TTC549 (cell line): ENCODE measurements around the gene GPATCH2L.

ENCODE experiments used
- FAIRE-seq: peaks from 2 replicates; lab custom pipeline; 2012; peaks lifted over from hg19 to GRCh38; lab: Jason Lieb, UNC

GPATCH2L gene

DNA sequence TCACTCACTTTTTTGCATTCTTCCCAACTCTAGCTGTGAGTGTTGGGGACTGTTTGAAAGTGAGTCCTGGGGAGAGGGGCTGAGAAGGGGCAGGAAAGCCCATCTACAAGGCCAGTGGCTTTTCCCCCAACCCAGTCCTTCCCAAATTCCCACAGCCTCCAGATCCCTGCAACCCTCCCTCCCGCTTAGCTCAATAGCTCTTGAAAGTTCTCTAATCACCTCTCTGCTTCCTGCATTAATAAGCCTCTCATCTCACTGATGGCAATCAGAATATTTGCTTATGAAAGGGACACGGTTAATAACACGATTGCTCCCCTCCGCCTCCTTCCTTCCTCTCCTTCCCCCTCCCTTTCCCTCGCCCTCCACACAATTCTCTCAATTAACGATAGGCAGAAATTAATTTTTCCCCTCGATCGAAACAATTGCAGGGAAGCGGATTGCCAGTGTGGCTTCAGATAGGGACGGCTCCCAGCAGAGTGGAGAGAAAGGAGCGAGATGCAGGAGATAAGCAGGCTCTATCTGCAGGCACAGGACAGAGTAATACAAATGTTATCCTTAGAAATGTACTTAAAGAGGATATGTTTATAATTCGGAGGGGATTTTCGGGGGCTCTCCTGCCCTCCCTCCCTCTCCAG, 15.1 kb upstream of the GPATCH2L start:
- FAIRE-seq = no peak

DNA sequence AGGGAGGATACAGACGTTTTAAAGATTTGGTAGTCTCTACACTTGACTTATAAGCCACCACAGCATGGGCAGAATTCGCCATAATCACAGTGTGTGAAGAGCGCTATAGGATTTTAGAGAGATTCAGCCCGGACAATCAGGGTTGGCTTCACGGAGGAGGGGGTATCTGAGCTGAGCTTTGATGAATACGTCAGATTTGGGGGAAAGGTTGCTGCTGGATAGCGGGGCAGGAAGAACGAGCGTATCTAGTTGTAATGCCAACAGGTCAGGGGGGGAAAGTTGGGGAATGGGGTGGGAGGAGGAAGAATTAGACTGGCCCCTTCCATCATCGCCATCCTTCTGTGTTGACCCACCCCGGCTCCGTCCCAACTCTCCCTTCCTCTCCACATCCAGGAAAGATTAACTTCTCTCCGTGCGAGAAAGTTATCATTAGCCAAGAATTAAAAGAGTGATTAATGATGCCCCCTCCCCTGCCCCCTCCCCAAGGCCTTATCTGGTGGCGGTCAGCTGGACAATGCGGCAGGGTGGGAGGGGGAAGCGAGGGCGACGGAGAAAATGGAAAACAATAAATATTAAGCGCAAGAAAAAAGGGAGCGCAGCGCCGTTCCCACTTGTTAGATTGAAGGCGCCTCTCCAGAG, 13.5 kb upstream of the GPATCH2L start:
- no peak for FAIRE-seq

DNA sequence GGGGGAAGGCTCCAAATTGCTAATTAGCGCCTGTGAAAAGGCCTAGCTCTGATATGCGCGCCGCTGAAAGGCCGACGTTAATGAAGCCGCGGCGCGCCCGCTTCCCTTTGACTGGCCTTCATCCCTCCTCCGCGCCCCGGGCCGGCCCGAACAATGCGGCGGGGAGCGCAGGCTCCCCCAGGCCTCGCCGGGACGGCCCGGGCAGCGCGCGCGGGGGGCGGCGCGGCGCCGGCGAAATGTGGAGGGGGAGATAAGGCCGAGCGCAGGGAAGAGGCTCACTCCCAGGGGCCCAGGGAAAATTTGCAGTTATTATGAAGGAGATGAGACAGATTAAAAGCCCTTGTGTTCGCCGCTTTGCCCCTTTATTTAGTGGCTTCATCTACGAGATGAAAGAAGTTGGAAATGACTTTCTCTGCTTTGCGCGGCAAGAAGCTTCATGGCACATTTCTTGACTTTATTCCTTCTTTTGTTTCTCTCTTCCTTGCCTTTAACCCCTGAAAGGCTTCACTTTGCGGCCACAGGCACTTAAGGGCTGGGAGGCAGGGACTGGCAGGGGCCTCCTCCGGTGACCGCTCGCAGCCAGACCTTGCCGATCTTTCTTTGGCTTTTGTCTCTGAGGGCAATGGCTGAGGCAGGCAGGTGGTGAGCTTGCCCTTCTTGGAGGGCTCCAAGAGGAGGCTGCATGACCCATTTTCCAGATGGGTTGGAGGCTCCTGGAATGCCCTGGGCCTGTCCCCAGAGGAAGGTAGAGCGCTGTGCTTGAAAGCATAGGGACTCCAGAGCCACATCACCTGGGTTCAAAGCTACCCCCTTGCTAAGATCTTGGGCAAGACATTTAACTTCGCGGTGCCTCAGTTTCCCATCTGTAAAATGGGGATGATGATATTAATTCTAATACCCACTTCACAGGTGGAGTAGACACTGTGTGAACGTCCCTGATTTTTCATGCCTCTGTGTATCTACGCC, 12.7 kb upstream of the GPATCH2L start:
- no peak for FAIRE-seq

DNA sequence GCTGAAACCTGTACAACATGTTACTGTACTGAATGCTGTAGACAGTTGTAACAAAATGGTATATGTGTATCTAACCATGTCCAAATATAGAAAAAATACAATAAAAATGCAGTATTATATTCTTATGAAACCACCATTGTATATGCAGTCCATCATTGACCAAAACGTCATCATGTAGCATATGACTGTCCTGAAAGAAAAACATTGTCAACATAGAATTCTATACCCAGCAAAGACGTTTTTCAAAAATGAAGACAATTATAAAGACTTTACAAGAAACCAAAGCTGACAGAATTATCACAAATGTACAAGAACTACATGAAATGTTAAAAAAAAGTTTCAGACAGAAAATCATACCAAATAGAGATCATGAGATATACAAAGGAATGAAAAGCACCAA, 8.1 kb upstream of the GPATCH2L start:
- no peak for FAIRE-seq

DNA sequence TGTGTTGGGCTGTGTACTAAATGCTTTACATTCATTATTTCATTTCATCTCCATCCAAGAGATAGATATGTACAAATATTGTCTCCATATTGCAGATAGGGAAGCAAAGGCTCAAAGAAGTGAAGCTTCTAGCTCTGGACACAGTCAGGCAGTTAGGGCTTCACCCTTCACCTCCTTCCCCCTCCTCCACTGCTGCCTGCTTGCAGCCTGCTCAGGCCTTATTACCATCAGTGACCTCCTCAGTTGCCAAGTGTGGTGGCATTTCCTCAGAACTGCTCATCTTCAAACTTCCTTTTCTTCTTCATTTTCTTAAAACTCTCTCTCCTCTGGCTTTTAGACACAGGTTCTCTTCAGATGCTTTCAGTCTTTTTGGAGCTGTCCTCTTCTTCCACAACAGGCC, 4.7 kb upstream of the GPATCH2L start:
- FAIRE-seq = no peak

DNA sequence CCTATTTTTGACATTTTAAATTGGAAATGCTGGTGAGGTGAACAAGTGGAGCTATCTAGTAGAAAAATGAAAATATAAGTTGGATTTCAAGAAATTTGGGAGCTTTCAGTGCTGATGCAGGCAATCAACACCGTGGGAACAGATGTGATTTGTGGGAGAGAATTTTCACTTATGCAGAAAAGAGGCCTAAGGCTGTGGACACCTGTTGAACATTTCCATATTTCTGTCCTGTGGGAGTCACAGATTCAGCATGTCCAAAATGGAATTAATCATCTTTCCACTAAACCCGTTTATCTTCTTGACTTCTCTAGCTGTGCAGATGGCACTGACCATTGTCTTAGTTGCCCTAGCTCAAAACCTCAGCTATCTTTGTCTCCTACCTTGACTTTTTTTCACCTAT, 2.5 kb upstream of the GPATCH2L start:
- FAIRE-seq = no peak

DNA sequence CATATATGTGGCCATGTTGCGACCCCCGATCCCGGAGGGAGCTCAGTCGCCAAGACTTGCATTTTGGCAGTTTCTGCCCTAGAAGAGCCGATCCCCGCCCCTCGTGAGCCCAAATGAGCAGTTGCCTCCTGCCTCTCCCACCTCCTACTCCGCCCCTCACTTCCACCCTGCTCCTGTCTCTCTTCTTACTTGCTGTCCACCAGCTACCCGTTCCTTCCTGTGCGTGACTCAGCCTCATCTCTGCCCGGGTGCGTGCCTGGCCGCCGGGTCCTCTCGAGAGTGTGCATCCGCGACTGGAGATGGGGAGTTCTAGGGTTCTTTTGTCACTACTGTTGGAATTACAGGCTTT, 585 bp downstream of the GPATCH2L start:
- FAIRE-seq = no peak

DNA sequence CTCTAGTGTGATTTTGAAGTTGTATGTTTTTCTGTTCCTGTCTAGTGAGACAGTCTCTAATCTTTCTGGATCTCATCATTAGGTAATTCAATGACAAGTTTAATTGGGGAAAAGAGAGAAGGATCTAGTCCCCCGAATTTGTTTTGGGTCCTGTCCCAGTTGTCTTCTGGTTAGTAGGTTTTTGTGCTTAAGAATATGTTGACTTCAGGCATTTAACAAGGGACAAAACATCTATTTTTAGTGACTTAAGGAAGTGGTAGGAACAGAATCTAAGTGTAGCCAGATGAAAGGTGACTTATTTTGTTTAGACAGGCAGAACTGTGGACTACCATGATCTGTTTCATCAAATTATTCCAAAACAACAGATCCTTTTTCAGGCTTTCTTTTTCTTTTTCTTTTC, 2.2 kb downstream of the GPATCH2L start:
- no peak for FAIRE-seq

DNA sequence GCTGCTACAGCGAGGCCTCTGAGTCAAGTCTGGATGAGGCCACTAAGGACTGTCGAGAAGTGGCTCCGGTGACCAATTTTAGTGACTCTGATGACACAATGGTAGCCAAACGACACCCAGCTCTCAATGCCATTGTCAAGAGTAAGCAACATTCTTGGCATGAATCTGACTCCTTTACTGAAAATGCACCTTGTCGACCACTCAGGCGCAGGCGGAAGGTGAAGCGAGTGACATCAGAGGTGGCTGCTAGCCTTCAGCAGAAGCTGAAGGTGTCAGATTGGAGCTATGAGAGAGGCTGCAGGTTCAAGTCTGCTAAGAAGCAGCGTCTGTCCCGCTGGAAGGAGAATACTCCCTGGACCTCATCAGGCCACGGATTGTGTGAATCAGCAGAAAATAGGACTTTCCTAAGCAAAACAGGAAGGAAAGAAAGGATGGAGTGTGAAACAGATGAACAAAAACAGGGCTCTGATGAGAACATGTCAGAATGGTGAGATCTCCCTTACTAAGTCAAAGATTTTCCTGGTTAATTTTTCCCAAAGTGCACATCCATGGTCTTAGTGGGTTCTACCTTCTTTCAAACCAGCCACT, 2.9 kb downstream of the GPATCH2L start:
- FAIRE-seq = no peak

DNA sequence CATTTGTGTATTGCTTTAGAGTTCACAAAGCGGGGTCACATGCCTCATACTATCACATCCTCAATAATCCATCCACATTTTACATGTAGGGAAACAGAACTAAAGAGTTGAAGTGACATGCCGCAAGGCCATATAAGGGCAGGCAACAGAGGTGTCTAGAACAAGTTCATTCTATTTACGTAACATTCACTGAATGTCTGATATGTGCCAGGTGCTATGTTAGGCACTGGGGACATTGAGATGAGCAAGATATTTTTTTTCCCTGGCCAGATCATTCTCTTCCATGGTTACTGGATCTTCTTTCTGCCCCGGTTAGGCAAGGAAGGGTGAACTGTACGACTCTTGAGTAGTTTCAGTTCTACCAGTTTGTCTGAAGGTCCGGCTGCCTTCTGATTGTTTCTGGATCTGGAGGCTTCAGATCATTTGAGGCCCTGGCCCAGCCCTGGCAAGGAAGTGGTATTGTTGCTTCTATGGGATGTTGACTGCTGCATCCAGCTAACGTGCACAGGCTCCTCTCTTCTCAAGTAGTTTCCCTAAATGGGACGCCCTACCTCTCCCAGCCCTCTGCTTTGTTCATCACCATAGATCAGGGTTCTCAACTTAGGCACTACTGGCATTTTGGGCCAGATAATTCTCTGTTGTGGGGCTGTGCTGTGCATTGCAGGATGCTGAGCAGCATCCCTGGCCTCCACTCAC, 12.1 kb downstream of the GPATCH2L start:
- no peak for FAIRE-seq

DNA sequence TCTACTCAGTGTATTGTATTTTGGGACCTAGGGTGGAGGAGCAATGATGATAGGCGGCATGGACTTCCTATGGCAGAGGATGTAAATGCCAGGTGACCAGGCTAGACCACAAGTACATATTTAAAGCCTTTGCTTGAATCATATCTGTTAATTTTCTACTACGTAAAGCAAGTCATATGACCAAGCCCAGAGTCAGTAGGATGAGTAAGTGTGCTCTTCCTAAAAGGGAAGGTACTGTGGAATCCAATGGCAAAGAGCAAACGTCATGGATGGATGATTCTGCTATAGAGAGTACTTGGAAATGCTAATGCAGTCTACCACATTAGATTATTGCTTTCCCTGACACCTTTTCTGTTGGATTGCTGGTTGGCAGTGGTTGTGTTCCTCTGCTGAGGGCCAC, 16.8 kb downstream of the GPATCH2L start:
- FAIRE-seq = no peak

DNA sequence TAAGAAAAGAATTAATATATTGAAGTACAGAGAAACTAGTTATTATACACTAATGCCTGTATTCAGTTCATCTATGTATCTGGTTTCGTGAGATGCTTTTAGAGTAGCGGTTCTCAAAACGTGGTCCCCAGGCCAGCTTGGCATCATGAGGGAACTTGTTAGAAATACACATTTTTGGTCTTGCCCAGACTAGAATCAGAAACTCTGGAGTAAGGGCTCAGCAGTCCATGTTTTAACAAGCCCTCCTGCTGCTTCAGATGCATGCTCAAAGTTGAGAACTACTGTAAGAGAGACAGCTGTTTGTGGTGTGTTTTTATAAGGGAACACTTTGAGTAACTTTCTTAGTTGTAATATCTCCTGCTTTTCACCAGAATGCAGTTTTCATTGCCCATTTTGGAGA, 18.1 kb downstream of the GPATCH2L start:
- FAIRE-seq = no peak

DNA sequence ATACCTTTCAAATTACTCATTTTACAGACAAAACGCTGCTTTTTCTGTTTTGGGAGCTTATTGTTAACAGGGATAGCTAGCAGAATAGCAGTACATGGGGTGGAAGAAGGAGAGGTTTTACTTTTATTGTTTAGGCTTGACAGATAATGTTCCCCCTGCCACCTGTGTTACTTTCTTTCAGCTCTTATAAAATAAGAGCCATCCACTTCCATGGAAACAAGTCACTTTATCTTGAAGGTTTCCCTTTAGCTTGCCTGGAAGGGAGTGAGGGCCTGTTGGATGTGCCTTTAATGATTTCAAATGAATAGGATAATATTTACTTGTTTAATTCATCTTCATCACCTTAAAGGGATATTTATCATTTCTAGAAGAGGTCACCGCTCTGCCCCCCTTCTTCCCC, 23.3 kb downstream of the GPATCH2L start:
- no peak for FAIRE-seq

DNA sequence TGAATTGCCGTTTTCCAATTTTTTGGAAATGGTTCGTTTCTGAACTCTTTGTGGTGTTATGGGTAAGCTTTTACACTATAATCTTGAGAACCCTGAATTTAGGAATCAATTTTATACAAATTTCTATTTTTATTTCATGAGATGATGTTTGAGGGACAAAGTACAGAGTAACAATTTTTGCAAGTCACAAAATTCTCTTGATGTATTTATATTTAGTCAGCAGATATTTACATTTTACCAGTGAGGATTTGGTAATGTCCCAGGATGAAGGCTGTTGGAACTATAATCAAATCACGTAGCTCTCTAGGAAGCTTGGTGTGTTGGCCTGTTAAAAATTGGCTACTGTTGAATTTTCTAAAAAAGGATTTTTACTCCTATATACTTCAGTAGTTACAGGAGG, 24.2 kb downstream of the GPATCH2L start:
- no peak for FAIRE-seq

DNA sequence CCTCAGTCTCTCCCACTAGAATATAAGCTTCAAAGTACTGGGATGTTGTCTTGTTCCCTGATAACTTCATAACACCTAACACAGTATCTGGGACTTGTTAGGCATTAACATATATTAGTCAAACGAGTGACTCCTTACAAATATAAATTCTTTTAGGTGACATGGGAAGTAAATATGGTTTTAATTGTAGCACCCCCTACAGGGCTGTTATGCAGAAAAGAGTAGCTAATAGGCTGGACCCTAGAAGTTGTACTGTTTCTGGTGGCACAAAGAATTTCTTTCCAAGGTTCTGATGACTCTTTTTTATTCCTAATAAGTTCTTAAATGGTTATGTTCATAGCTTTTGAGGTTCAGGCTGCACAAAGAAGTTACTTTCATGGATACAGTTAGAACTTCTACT, 29.8 kb downstream of the GPATCH2L start:
- no peak for FAIRE-seq

DNA sequence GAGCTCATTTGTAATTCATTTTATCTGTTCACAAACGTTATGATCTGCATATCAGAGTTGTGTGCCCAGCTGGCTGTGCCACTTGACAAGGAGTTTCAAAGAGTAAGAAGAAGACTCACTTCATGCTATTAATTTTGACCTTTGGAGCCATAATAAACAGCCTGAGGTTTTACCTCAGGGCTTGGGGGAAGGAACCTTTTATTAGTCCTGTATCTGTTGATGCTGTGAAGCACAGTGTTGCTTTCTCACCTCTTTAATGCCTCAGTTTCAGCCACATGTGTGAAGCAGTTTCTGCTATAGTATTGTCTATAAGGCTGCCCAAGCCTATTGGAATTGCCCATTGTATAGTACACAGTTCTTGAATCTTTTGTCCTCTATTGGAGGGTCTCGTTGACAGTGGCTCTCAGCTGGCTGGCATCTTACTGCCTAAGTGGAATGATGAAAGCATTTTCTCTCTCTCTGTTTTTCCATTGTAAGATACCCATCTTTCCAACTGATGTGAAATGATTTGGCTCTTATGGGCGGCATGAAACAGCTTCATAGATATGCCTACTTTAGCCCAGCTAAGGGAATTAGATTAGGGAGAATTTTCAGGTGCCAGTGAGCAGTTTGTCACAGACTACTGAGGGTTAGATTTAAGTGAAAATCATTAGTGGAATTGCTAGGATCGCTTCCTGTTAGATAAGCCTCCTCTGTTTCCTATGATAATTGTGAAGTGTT, 34.7 kb downstream of the GPATCH2L start:
- FAIRE-seq = no peak

DNA sequence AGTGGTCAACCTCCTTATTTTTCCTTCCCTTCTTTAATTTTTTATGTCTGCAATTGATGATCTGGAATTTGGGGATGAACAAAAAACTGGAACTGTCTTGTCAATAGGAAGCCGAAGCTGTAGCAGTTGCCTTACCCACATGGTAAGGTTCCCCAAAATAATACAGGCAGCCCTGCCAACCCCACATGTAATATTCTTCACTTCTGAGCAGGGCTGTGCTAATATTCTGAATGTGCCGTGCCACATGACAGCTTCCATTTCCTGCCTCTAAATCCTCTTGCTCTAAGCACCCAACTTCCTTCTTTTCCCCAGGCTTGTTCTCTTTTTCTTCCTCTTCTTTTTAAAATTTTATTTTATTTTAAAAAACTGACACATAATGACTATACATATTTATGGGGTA, 39.6 kb downstream of the GPATCH2L start:
- FAIRE-seq = no peak

DNA sequence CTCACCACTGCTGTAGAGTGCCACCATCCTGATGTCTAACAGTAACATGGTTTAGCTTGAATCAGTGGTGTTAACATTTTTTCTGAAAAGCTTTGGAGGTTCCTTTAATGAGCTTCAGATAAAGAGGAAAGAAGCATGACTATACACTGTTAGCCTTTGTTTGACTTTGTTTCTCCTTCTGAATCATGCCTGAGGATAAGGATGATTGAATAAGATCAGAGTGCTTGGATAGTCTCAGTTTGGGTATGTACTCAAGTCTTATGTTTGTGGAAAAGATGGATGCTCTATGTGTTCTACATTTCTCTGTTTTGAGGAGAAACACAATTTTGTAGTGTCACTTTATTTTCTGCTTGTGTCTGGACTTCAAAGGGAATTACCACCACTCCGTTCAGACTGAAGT, 42.0 kb downstream of the GPATCH2L start:
- no peak for FAIRE-seq

DNA sequence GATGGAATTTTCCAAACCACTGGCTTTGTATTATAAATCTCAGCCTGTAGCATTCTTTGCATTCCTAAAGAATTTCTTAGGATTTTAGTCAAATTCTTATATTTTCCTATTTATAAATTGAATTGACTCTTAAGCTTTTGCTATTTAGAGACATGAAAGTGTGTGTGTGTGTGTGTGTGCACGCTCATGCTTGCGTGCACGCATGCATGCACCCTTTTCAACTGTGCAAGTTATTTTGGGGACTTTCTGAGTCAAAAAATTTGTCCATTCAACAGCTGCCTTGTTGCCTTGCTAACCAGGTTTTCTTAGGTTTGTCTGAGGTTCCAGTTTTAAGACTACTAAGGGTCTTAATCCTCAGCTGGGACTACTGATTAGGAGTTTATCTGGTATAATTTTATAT, 42.6 kb downstream of the GPATCH2L start:
- FAIRE-seq = no peak

DNA sequence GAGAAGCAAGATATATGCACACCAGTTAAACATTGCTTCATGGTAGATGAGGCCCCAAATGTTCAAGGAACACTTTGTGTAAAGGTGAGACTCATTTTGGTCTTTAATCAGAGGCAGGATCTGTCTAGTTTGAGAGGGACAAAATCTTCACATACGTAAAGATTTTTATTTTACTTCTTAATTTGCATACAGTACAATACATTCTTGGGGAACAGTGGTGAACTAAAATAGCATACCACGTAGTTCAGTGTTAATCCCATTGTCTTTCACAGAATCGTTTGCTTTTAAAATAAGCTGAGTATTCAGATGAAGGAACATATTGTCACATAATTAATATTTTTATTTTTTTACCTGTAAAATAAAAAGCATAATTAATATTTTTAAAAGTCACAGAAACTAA, 43.3 kb downstream of the GPATCH2L start:
- no peak for FAIRE-seq

DNA sequence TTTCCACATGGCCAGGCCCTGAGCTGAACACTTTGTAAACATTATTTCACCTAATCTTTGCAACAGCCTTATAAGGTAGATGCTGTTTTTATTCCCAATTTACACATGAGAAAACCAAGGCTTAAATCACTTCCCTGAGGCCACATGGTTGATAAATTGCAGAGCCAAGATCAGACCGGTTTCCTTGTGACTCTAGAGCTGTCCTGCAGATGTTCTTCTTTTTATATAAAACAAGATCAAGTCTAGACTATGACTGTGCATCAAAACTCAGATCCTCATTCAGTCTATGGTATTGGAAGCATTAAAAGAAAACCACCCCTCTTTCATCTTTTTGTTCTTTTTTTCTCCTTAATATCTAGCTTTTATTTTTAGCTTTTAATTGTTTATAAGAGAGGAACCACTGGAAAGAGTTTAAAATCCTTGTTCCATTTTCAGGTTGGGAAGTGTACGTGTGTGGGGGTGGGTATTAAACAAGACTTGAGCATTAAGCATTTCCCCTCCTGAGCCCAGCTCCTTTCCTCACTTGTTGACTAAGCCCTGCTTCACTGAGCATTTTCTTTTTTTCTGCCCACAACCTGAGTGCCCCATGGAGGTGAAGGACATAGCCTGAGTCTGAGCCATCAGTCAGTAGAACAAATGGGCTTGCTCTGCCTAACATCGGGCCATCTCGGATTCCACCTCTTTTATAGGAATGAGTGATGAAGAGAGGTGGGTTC, 45.4 kb downstream of the GPATCH2L start:
- FAIRE-seq = no peak
